ENCODE results near the gene SFXN4. TPM values are rescaled to one million over a fixed set of nuclear protein-coding genes. Genes with fewer than 3 reads are reported as not detected.

The SFXN4 gene
- total and polyA plus RNA-seq, 2 of the 4 experiments (the other 2 are of a cell fraction) = 12.0 to 12.5 TPM

DNA sequence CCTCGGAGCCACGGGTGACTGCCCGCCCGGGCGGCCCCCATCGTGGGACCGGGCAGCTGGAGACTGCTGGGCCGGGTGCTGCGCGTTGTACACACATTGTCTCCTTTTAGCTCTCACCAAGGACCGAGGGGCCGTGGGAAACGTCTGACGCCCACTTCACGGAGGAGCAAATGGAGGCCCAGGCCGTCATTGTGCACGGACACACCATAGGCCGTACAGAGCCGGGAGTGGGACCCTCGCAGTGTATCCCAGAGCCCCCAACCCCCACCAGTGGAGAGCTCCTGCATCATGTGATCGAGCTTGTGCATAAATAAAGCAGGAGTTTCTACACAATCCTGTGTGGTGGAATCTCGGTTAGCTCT lies 60.9 kb downstream of the SFXN4 start:
- ChIA-PET POLR2A (ENCODE audit: unreplicated experiment) (no interaction called here), CTCF (interaction anchor here (0.6 kb wide), 1 partner anchor 59 kb away, joined by 3 read pairs; no protein-coding TSS in a partner anchor)
- no peak overlapping the region for H2BK20ac ChIP-seq (ENCODE audit: low read depth, low read length)
- peak overlapping the region; percentile 24; the same call in 1 of the 2 replicates for H4K91ac ChIP-seq (ENCODE audit: insufficient read depth, low read depth, low read length)
- DNase-seq (no peak), ATAC-seq (ENCODE audit: low read depth) (peak; percentile 30)
- TF ChIP-seq RAD21 (IDR thresholded peaks at IDR 0.05; ENCODE audit: low read length) = no peak
- TF ChIP-seq, protein P1, sequence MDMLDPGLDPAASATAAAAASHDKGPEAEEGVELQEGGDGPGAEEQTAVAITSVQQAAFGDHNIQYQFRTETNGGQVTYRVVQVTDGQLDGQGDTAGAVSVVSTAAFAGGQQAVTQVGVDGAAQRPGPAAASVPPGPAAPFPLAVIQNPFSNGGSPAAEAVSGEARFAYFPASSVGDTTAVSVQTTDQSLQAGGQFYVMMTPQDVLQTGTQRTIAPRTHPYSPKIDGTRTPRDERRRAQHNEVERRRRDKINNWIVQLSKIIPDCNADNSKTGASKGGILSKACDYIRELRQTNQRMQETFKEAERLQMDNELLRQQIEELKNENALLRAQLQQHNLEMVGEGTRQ (IDR thresholded peaks at IDR 0.05; ENCODE audit: low read depth, low read length) = peak; percentile 70
- TF ChIP-seq, protein P2, sequence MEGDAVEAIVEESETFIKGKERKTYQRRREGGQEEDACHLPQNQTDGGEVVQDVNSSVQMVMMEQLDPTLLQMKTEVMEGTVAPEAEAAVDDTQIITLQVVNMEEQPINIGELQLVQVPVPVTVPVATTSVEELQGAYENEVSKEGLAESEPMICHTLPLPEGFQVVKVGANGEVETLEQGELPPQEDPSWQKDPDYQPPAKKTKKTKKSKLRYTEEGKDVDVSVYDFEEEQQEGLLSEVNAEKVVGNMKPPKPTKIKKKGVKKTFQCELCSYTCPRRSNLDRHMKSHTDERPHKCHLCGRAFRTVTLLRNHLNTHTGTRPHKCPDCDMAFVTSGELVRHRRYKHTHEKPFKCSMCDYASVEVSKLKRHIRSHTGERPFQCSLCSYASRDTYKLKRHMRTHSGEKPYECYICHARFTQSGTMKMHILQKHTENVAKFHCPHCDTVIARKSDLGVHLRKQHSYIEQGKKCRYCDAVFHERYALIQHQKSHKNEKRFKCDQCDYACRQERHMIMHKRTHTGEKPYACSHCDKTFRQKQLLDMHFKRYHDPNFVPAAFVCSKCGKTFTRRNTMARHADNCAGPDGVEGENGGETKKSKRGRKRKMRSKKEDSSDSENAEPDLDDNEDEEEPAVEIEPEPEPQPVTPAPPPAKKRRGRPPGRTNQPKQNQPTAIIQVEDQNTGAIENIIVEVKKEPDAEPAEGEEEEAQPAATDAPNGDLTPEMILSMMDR (conservative IDR thresholded peaks at IDR 0.05; ENCODE audit: low read depth, low read length) = no peak
- TF ChIP-seq CEBPB (IDR thresholded peaks at IDR 0.05; ENCODE audit: low read depth, low read length) = no peak
- TF ChIP-seq MAFK (IDR thresholded peaks at IDR 0.05; ENCODE audit: low read depth, low read length) = no peak
- peak; percentile 42 for TF ChIP-seq RCOR1 (IDR thresholded peaks at IDR 0.05; ENCODE audit: insufficient replicate concordance, low read length)
- H2BK5ac ChIP-seq (ENCODE audit: low read depth, low read length, poor library complexity, severe bottlenecking) = peak overlapping the region; percentile 54
- peak overlapping the region; percentile 79 for H3K4ac ChIP-seq (ENCODE audit: low read depth, low read length)
- no peaks in the 10 kb centered on the region for H3K27me3 ChIP-seq (ENCODE audit: control insufficient read depth, insufficient read depth, low read length)
- in situ Hi-C loops (cut with MboI; ENCODE audit: low sequenced_read_pairs) (no loop called here), intact Hi-C loops (cut with micrococcal nuclease) (loop anchor here (1.0 to 2.0 kb wide), 2 partner anchors 10 to 24 kb away; partner anchors contain the start of gene EIF3A), dilution Hi-C loops (cut with HindIII; ENCODE audit: low sequenced_read_pairs, unreplicated experiment) (no loop called here)
- peaks cover 5% of the 10 kb centered on the region; the same call in 1 of the 2 replicates for H3K9me1 ChIP-seq (ENCODE audit: insufficient read depth, low read length)
- H3K18ac ChIP-seq (ENCODE audit: low read depth, low read length) = peak overlapping the region; percentile 94
- peaks cover 24 to 37% of the 10 kb centered on the region in 2 experiments for H3K79me1 ChIP-seq (ENCODE audit: low read depth in 1 of 2, low read length in 2 of 2)
- no peak overlapping the region for H2BK15ac ChIP-seq (ENCODE audit: low read depth, low read length)
- peak overlapping the region; percentile 13; the same call in 1 of the 2 replicates for H2AK5ac ChIP-seq (ENCODE audit: low read depth, low read length)
- H2AK9ac ChIP-seq (replicated peaks; ENCODE audit: low read depth, low read length, poor library complexity) = peak overlapping the region; percentile 95
- H2AFZ ChIP-seq (replicated peaks; ENCODE audit: low read length, poor library complexity) = peak overlapping the region; percentile 96
- peak overlapping the region; percentile 11 for H3K23ac ChIP-seq (ENCODE audit: low read depth, low read length)
- peaks cover 4% of the 10 kb centered on the region; the same call in 1 of the 2 replicates for H4K20me1 ChIP-seq (ENCODE audit: insufficient read depth, low read length)
- peak overlapping the region; percentile 81 for H3K14ac ChIP-seq (replicated peaks; ENCODE audit: low read depth, low read length)
- no peak overlapping the region for H2BK120ac ChIP-seq (ENCODE audit: low read depth, low read length)
- H3K4me3 ChIP-seq (ENCODE audit: insufficient read depth, low read depth, low read length) = peak overlapping the region; percentile 93
- H3K9ac ChIP-seq (ENCODE audit: low read depth, low read length) = peak overlapping the region; percentile 73
- no TSS peak for BruUV-seq (replicated peaks)
- peaks cover 9% of the 10 kb centered on the region for H3K36me3 ChIP-seq (ENCODE audit: control insufficient read depth, insufficient read depth, low read length)
- H3K4me2 ChIP-seq (ENCODE audit: low read depth, low read length) = peak overlapping the region; percentile 96
- H3K9me3 ChIP-seq (ENCODE audit: control insufficient read depth, insufficient read depth, low read length) = no peaks in the 10 kb centered on the region
- peak overlapping the region; percentile 75 for H4K5ac ChIP-seq (ENCODE audit: low read depth, low read length)
- WGBS, 2 experiments (ENCODE audit: extremely low coverage in 2 of 2, insufficient read length in 1 of 2) = 0% methylated on average over 11 of the region's 22 CpGs; no CpG with 5 or more reads in 1 of the 2 experiments
- peaks cover 4% of the 10 kb centered on the region; the same call in 1 of the 2 replicates for H3K4me1 ChIP-seq (ENCODE audit: control insufficient read depth, insufficient read depth, low read length)
- peak overlapping the region in 1 of 2 experiments; percentile 37; a peak in 1 of 4 replicates for H4K8ac ChIP-seq (ENCODE audit: low read depth in 2 of 2, low read length in 2 of 2)
- H3K56ac ChIP-seq (ENCODE audit: extremely low read depth, insufficient read depth, low read length) = no peak overlapping the region
- H3K27ac ChIP-seq (ENCODE audit: insufficient read depth, low read length) = peak overlapping the region; percentile 68

Data from IMR-90 (cell line).